Upper lobe of right lung (tissue), 1 donor: Measurements from ENCODE around the gene DKK1. TPM values are rescaled to one million over a fixed set of nuclear protein-coding genes. Genes with fewer than 3 reads are reported as not detected.

Experiments used
- ATAC-seq: fragments of 200-7000 bp; cut with Tn5 transposase; one replicate; pipeline ENCODE4 v1.9.1; 2020; ENCODE audit warnings: mild to moderate bottlenecking, moderate library complexity
- DNase-seq: peaks from one replicate; pipeline ENCODE4 v3.0.0-alpha.2; 2020
- H3K27ac ChIP-seq: fragments of 200-600 bp; one replicate; pipeline ENCODE4 v1.8.0; 2022
- H3K27me3 ChIP-seq: fragments of 200-600 bp; one replicate; pipeline ENCODE4 v1.8.0; 2022; ENCODE audit warnings: mild to moderate bottlenecking
- H3K36me3 ChIP-seq: fragments of 200-600 bp; one replicate; pipeline ENCODE4 v1.8.0; 2022
- H3K4me1 ChIP-seq: fragments of 200-600 bp; one replicate; pipeline ENCODE4 v1.8.0; 2022
- H3K4me3 ChIP-seq: fragments of 200-600 bp; one replicate; pipeline ENCODE4 v1.8.0; 2022; ENCODE audit warnings: mild to moderate bottlenecking
- H3K9me3 ChIP-seq: fragments of 200-600 bp; one replicate; pipeline ENCODE4 v1.8.0; 2022
- intact Hi-C: fragments of 100-400 bp; cut with DNase I; formaldehyde crosslinking; loops from one replicate; pipeline ENCODE4 v1.11.0; 2022
- total RNA-seq: library from RNA; stranded (reverse); fragmentation: NEBNext Ultra II Directional; extraction: Animal tissue kit (Norgen Biotek cat#: 25700); gene quantifications from one replicate; pipeline ENCODE4 v1.2.1, GENCODE V29; 2021
- TF ChIP-seq, protein P1 (sequence below): fragments of 200-600 bp; IDR thresholded peaks from one replicate; pipeline ENCODE4 v1.8.0; 2022; ENCODE audit warnings: antibody characterized with exemption
- donor health status: DM: no; HTN: yes; CAD: no; lungs with severe emphysema.

Gene DKK1
- total RNA-seq, 1 donor from 2014 or later: 3.7 TPM

DNA sequence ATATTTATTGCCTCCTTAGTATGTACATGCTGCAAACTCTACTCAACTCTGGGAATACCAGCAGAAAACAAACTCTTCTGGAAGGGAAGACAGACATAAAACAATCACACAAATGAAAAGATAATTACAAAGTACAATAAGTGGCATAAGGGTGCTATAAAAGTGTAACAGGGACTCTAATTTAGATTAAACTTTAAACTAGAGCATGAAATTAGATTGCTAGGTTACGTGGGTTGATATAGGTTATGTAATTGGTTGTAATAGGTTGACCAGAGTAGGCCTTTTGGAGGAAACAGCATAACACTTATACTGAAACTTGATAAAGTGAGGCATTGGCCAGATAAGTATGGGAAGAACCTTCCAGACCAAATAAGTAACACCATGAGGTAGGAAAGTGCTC lies 26.2 kb upstream of the DKK1 start:
- Histone ChIP-seq H3K4me1 (no peaks in the 10 kb centered on the region), H3K4me3 (no peak overlapping the region), H3K9me3 (no peaks in the 10 kb centered on the region), H3K27me3 (no peaks in the 10 kb centered on the region), H3K27ac (no peak overlapping the region), H3K36me3 (no peaks in the 10 kb centered on the region)
- TF ChIP-seq, protein P1, sequence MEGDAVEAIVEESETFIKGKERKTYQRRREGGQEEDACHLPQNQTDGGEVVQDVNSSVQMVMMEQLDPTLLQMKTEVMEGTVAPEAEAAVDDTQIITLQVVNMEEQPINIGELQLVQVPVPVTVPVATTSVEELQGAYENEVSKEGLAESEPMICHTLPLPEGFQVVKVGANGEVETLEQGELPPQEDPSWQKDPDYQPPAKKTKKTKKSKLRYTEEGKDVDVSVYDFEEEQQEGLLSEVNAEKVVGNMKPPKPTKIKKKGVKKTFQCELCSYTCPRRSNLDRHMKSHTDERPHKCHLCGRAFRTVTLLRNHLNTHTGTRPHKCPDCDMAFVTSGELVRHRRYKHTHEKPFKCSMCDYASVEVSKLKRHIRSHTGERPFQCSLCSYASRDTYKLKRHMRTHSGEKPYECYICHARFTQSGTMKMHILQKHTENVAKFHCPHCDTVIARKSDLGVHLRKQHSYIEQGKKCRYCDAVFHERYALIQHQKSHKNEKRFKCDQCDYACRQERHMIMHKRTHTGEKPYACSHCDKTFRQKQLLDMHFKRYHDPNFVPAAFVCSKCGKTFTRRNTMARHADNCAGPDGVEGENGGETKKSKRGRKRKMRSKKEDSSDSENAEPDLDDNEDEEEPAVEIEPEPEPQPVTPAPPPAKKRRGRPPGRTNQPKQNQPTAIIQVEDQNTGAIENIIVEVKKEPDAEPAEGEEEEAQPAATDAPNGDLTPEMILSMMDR: no peak
- DNase-seq: no peak
- no peak for ATAC-seq
- intact Hi-C loops: no loop called here

DNA sequence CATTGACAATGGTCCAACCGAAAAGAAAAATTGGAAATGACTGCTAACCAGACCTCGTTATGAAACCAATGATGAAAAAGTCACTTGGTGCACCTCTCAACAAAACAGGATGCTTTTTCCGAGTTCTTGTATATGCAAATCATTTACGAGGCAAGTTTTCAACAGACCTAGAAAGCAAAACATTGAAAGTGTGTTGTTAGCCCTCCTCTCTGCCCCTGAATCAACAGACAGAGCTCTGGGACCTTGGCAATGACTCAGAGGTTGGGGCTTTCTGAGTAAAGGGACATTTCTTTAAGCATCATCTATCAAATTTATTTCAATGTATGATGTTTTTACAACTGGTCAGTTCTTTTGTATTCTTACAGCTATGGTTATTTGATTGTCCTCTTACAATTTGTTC lies 16.3 kb upstream of the DKK1 start:
- intact Hi-C loops: no loop called here
- no peaks in the 10 kb centered on the region for H3K27me3 ChIP-seq
- TF ChIP-seq, protein P1: no peak
- DNase-seq (no peak), ATAC-seq (no peak)
- H3K4me1 ChIP-seq: no peaks in the 10 kb centered on the region
- no peak overlapping the region for H3K27ac ChIP-seq
- no peaks in the 10 kb centered on the region for H3K9me3 ChIP-seq
- H3K36me3 ChIP-seq: no peaks in the 10 kb centered on the region
- no peak overlapping the region for H3K4me3 ChIP-seq

DNA sequence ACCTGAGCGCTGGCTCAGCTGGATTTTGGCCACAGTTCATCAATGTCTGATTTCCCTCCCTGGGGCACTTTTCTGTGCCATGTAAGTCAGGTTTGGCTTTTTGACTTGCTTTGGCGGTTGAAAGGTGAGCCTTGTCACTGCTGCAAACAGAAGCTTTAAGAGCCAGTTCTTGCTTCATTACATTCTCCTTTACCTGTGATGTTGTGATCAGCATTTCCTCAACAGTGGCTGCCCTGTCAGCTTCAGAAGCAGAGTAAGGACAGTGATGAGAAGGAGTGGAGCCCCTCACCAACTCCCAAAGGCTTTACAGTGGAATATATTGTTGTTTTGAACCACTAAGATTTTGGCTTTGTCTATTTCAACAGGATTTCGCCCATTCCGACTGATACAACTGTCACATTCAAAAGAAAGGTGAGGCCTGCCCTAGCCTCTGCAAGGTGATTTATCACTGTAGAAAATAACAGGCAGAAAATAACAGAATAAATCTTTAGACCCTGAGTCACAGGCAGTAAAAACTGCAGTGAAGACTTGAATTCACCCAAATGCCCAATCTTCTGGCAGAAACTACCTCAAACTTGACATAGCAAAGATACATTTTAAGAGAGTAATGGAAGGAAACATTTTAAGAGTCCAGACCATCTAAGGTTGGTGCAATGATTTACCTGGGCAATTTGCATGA lies 13.3 kb upstream of the DKK1 start:
- H3K27ac ChIP-seq: no peak overlapping the region
- no peaks in the 10 kb centered on the region for H3K9me3 ChIP-seq
- no peak for ATAC-seq
- no peaks in the 10 kb centered on the region for H3K27me3 ChIP-seq
- intact Hi-C loops: no loop called here
- H3K36me3 ChIP-seq: no peaks in the 10 kb centered on the region
- TF ChIP-seq, protein P1: no peak
- no peak for DNase-seq
- H3K4me1 ChIP-seq: no peaks in the 10 kb centered on the region
- H3K4me3 ChIP-seq: no peak overlapping the region

DNA sequence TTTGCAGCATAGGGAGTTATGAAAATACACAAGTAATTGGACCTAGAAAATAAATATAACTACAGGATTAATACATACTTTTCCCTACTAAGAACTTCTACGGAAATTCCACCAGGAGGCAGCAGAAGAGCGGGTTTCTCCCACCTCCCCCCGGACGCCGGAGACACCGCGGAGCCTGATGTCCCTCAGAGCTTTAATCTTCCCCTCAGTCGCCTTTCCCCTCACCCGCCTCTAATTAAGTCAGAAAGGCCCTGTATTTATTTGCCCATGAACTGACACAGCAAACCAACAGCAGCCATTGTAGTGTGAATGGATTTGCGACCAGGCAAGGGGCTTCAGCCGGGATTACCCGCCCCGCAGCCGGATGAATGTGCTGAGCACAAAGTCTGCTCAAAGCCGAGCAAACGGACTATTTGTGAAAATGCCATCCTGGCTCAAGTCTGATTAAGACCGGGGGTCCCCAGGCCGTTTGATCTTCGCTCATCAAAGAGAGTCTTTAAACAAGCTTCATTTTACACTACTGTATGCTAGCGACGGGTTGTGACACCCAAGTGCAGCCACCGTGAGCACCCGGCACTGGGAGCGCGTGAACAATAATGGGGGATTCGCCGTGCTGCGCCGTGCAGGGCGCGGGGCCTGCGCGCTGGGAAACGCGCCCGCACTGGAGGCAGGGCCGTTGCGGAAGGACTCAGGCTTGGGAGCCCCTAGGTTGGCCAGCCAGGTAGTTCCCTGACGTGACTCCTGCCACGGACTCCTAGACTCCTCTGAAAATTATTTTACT lies 5.6 kb upstream of the DKK1 start:
- H3K27me3 ChIP-seq: peaks cover 26% of the 10 kb centered on the region
- TF ChIP-seq, protein P1: peak; percentile 69
- H3K36me3 ChIP-seq: no peaks in the 10 kb centered on the region
- peak overlapping the region; percentile 51 for H3K4me3 ChIP-seq
- peaks cover 6% of the 10 kb centered on the region for H3K4me1 ChIP-seq
- ATAC-seq: peak; percentile 92
- no peak overlapping the region for H3K27ac ChIP-seq
- H3K9me3 ChIP-seq: no peaks in the 10 kb centered on the region
- intact Hi-C loops: no loop called here
- DNase-seq: peak; percentile 71

DNA sequence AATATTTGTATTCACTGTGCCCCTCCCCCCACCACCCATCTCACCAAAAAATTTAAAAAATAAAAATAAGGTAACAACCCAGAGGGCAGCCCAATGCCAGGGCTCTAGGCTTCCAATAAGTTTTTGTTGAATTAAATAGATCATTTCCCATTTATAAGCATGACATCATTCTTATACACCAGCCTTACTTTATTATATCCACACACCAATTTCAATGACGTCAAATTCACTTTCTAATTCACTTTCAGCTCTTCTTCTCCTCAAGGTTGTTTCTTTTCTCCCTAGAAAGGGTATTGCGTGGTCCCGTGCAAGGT lies 1.2 kb upstream of the DKK1 start:
- ATAC-seq: no peak
- Histone ChIP-seq H3K4me3 (peak overlapping the region; percentile 47), H3K27me3 (peaks cover 41% of the 10 kb centered on the region), H3K27ac (no peak overlapping the region), H3K36me3 (no peaks in the 10 kb centered on the region), H3K4me1 (peaks cover 20% of the 10 kb centered on the region), H3K9me3 (no peaks in the 10 kb centered on the region)
- intact Hi-C loops: loop anchor here (10.0 kb wide), 1 partner anchor 182 kb away; no protein-coding TSS in a partner anchor
- TF ChIP-seq, protein P1: no peak
- no peak for DNase-seq
